Gastrocnemius medialis (tissue), 4 donors: ENCODE data around the gene ANKRD39. TPM values are rescaled to one million over a fixed set of nuclear protein-coding genes. Genes with fewer than 3 reads are reported as not detected.

Experiments
- ATAC-seq, 2 donors: fragments of 150-250 bp; one replicate each; pipeline ENCODE4 v1.9.1; 2016
- DNase-seq, 2 donors: peaks; one replicate each; pipeline ENCODE4 v3.0.0-alpha.2; 2019
- H3K27ac ChIP-seq, 4 donors: fragments of 200-600 bp; sonication (generic); 1 replicate in 1 of 4; 2 replicates in 3 of 4; pipeline ENCODE4 v1.5.1; 2016 to 2018; ENCODE audit warnings: mild to moderate bottlenecking in 2 of 4, moderate library complexity in 1 of 4
- H3K27me3 ChIP-seq, 3 donors: fragments of 200-600 bp; sonication (generic) in 2 of 3; 1 replicate in 1 of 3; 2 replicates in 2 of 3; pipeline versions ENCODE4 v1.5.1 to v1.6.0; 2016 to 2019; ENCODE audit warnings: mild to moderate bottlenecking in 1 of 3, moderate library complexity in 1 of 3
- H3K36me3 ChIP-seq, 2 donors: fragments of 200-600 bp; sonication (generic) in 1 of 2; one replicate each; pipeline ENCODE4 v1.5.1; 2017 to 2018
- H3K4me1 ChIP-seq, 2 donors: fragments of 200-600 bp; sonication (generic) in 1 of 2; one replicate each; pipeline ENCODE4 v1.5.1; 2016 to 2017; ENCODE audit warnings: mild to moderate bottlenecking in 2 of 2
- H3K4me3 ChIP-seq, 4 donors: fragments of 200-600 bp; sonication (generic) in 3 of 4; 1 replicate in 1 of 4; 2 replicates in 3 of 4; pipeline ENCODE4 v1.5.1; 2016 to 2019; ENCODE audit warnings: mild to moderate bottlenecking in 2 of 4
- H3K9me3 ChIP-seq, 3 donors: fragments of 200-600 bp; sonication (generic) in 2 of 3; 1 replicate in 1 of 3; 2 replicates in 2 of 3; pipeline ENCODE4 v1.5.1; 2016 to 2019
- CTCF ChIP-seq, 5 experiments: fragments of 450-650 bp in 3 of 5; fragments of 200-600 bp in 2 of 5; sonication (generic) in 2 of 5; IDR thresholded peaks in 4 of 5; conservative IDR thresholded peaks in 1 of 5; 1 replicate in 4 of 5; 2 replicates in 1 of 5; pipeline ENCODE4 v1.5.1; 2016 to 2019; ENCODE audit warnings: antibody characterized with exemption in 5 of 5, mild to moderate bottlenecking in 3 of 5, moderate library complexity in 3 of 5
- POLR2A ChIP-seq, 2 donors: fragments of 450-650 bp; IDR thresholded peaks; one replicate each; pipeline ENCODE4 v1.6.1; 2017; ENCODE audit warnings: antibody characterized with exemption in 2 of 2, mild to moderate bottlenecking in 2 of 2, moderate library complexity in 2 of 2
- in situ Hi-C, 4 donors: fragments of 200-750 bp; cut with MboI; loops; one replicate each; pipeline versions ENCODE4 v1.15.0 to v1.8.0; 2017; ENCODE audit warnings: low sequenced_read_pairs in 4 of 4
- intact Hi-C: fragments of 100-400 bp; cut with DNase I; formaldehyde crosslinking; loops from one replicate; pipeline ENCODE4 v1.15.1; 2023; ENCODE audit warnings: low total_unique reads
- total RNA-seq, 4 donors: library from RNA; depleted of rRNA; stranded (reverse); fragments of >200 nt; gene quantifications; one replicate each; pipeline versions ENCODE4 v1.1.0 to v1.2.3, GENCODE V29; 2016

The ANKRD39 gene
- total RNA-seq, 4 donors from 2014 or later: 25.8 to 50.6 (median 43.8) TPM

- no peak for TF ChIP-seq CTCF (IDR thresholded peaks at IDR 0.05 in 4 of 5, conservative IDR thresholded peaks at IDR 0.05 in 1 of 5)
- TF ChIP-seq POLR2A (IDR thresholded peaks at IDR 0.05): no peak
- no peak for DNase-seq
- intact Hi-C loops: no loop called here
- in situ Hi-C loops: no loop called here
- no peak overlapping the region for H3K4me3 ChIP-seq
- H3K36me3 ChIP-seq: no peaks in the 10 kb centered on the region
- no peaks in the 10 kb centered on the region for H3K9me3 ChIP-seq
- no peak overlapping the region for H3K27ac ChIP-seq
- peaks cover 10 to 20% of the 10 kb centered on the region in 2 donors for H3K4me1 ChIP-seq
- no peak for ATAC-seq
- no peaks in the 10 kb centered on the region for H3K27me3 ChIP-seq
Measured at GRCh38 chr2:96899413-96899741, 41.6 kb upstream of the ANKRD39 start.

GRCh38 chr2:96898641-96899412 lies 41.0 kb upstream of the ANKRD39 start:
- intact Hi-C loops: no loop called here
- ATAC-seq: peak; percentile 74 to 77

GRCh38 chr2:96898135-96898505 lies 40.3 kb upstream of the ANKRD39 start:
- Histone ChIP-seq H3K27me3 (no peaks in the 10 kb centered on the region), H3K4me1 (peaks cover 19 to 28% of the 10 kb centered on the region in 2 donors), H3K27ac (no peak overlapping the region), H3K9me3 (no peaks in the 10 kb centered on the region), H3K36me3 (no peaks in the 10 kb centered on the region), H3K4me3 (no peak overlapping the region)
- ATAC-seq (no peak), DNase-seq (no peak)
- in situ Hi-C loops: no loop called here
- TF ChIP-seq CTCF (IDR thresholded peaks at IDR 0.05 in 4 of 5, conservative IDR thresholded peaks at IDR 0.05 in 1 of 5) (no peak), POLR2A (IDR thresholded peaks at IDR 0.05) (no peak)
- intact Hi-C loops: no loop called here

More at GRCh38 chr2:96898641-96899412, 41.0 kb upstream of the ANKRD39 start:
- Histone ChIP-seq H3K36me3 (no peaks in the 10 kb centered on the region), H3K27ac (peak overlapping the region in 2 of 4 donors; percentile 53 to 57), H3K4me1 (peaks cover 12 to 21% of the 10 kb centered on the region in 2 donors), H3K27me3 (no peaks in the 10 kb centered on the region), H3K4me3 (no peak overlapping the region), H3K9me3 (no peaks in the 10 kb centered on the region)
- in situ Hi-C loops: no loop called here
- no peak for TF ChIP-seq POLR2A (IDR thresholded peaks at IDR 0.05)
- no peak for TF ChIP-seq CTCF (IDR thresholded peaks at IDR 0.05 in 4 of 5, conservative IDR thresholded peaks at IDR 0.05 in 1 of 5)
- peak; percentile 33 to 71 for DNase-seq

GRCh38 chr2:96897491-96898134 lies 39.8 kb upstream of the ANKRD39 start:
- no peak for ATAC-seq
- intact Hi-C loops: no loop called here
- Histone ChIP-seq H3K27me3 (no peaks in the 10 kb centered on the region), H3K4me3 (no peak overlapping the region), H3K4me1 (peaks cover 24 to 33% of the 10 kb centered on the region in 2 donors), H3K27ac (no peak overlapping the region), H3K9me3 (no peaks in the 10 kb centered on the region), H3K36me3 (no peaks in the 10 kb centered on the region)
- in situ Hi-C loops: no loop called here
- TF ChIP-seq CTCF (IDR thresholded peaks at IDR 0.05 in 4 of 5, conservative IDR thresholded peaks at IDR 0.05 in 1 of 5): no peak
- no peak for TF ChIP-seq POLR2A (IDR thresholded peaks at IDR 0.05)
- no peak for DNase-seq
